HEK293 (cell line): Measurements from ENCODE around the gene SORBS2.

Experiments used
- CTCF ChIA-PET: fragments of 350-600 bp; formaldehyde crosslinking; extraction: SDS; loops from one replicate; lab custom pipeline; 2021; ENCODE audit warnings: antibody characterized with exemption; lab: Yijun Ruan, JAX
- POLR2A ChIA-PET: fragments of 300-600 bp; formaldehyde crosslinking; extraction: SDS; loops from one replicate; lab custom pipeline; 2020; ENCODE audit warnings: antibody characterized with exemption, inconsistent platforms; lab: Yijun Ruan, JAX
- H3K27ac ChIP-seq: fragments of 200-500 bp; sonication (Bioruptor generic); 2 replicates; pipeline ENCODE4 v1.5.1; 2014; ENCODE audit warnings: low read depth, low read length, control low read depth, inconsistent platforms; ENCODE audit errors: extremely low read depth
- H3K36me3 ChIP-seq, 2 experiments: fragments of 200-500 bp in 1 of 2; sonication (Bioruptor generic) in 1 of 2; 1 replicate in 1 of 2; 2 replicates in 1 of 2; pipeline ENCODE4 v1.5.1; 2014 to 2017; ENCODE audit warnings: inconsistent platforms in 2 of 2, low read length in 2 of 2; ENCODE audit not compliant: control insufficient read depth in 2 of 2, insufficient read depth in 1 of 2
- H3K4me1 ChIP-seq: fragments of 200-500 bp; sonication (Bioruptor generic); 2 replicates; pipeline ENCODE4 v1.5.1; 2014; ENCODE audit warnings: mild to moderate bottlenecking, low read length, inconsistent platforms; ENCODE audit not compliant: control insufficient read depth, insufficient read depth
- H3K4me3 ChIP-seq: 2 replicates; pipeline ENCODE4 v1.5.1; 2011; ENCODE audit warnings: low read depth, mild to moderate bottlenecking, control low read depth, low read length, moderate library complexity
- H3K9me3 ChIP-seq: fragments of 200-500 bp; sonication (Bioruptor generic); 2 replicates; pipeline ENCODE4 v1.5.1; 2014; ENCODE audit warnings: low read depth, low read length, inconsistent platforms; ENCODE audit not compliant: control insufficient read depth, insufficient read depth
- BCL11B ChIP-seq: fragments of 450-650 bp; formaldehyde crosslinking; IDR thresholded peaks from 2 replicates; pipeline ENCODE4 v1.5.1; 2016; ENCODE audit warnings: low read depth, missing biosample characterization, missing genetic modification characterization
- KLF9 ChIP-seq: fragments of 450-650 bp; formaldehyde crosslinking; IDR thresholded peaks from 2 replicates; pipeline ENCODE4 v1.5.1; 2016; ENCODE audit warnings: missing biosample characterization, missing genetic modification characterization, low read depth
- MZF1 ChIP-seq: fragments of 450-650 bp; formaldehyde crosslinking; IDR thresholded peaks from 2 replicates; pipeline ENCODE4 v1.5.1; 2017; ENCODE audit warnings: missing biosample characterization, missing genetic modification characterization, borderline replicate concordance
- OSR2 ChIP-seq: fragments of 450-650 bp; formaldehyde crosslinking; IDR thresholded peaks from 2 replicates; pipeline ENCODE4 v1.5.1; 2016; ENCODE audit warnings: missing biosample characterization, missing genetic modification characterization
- PRDM1 ChIP-seq: fragments of 450-650 bp; formaldehyde crosslinking; IDR thresholded peaks from 2 replicates; pipeline ENCODE4; 2016; ENCODE audit warnings: missing biosample characterization, missing genetic modification characterization
- PRDM4 ChIP-seq: fragments of 450-650 bp; formaldehyde crosslinking; IDR thresholded peaks from 2 replicates; pipeline ENCODE4 v1.5.1; 2017; ENCODE audit warnings: missing biosample characterization, missing genetic modification characterization
- PRDM6 ChIP-seq: fragments of 450-650 bp; formaldehyde crosslinking; IDR thresholded peaks from 2 replicates; pipeline ENCODE4 v1.5.1; 2017; ENCODE audit warnings: missing biosample characterization, missing genetic modification characterization
- SCRT2 ChIP-seq: fragments of 450-650 bp; formaldehyde crosslinking; IDR thresholded peaks from 2 replicates; pipeline ENCODE4 v1.5.1; 2016; ENCODE audit warnings: missing biosample characterization, missing genetic modification characterization
- SP3 ChIP-seq: fragments of 450-650 bp; formaldehyde crosslinking; IDR thresholded peaks from 2 replicates; pipeline ENCODE4 v1.5.1; 2016; ENCODE audit warnings: missing biosample characterization, missing genetic modification characterization
- TRIM28 ChIP-seq: IDR thresholded peaks from 2 replicates; pipeline ENCODE4 v1.6.1; 2011; ENCODE audit warnings: low read length, control low read depth, borderline replicate concordance
- ZBTB17 ChIP-seq: fragments of 450-650 bp; formaldehyde crosslinking; IDR thresholded peaks from 2 replicates; pipeline ENCODE4 v1.5.1; 2016; ENCODE audit warnings: missing biosample characterization, missing genetic modification characterization
- ZBTB20 ChIP-seq: fragments of 450-650 bp; formaldehyde crosslinking; IDR thresholded peaks from 2 replicates; pipeline ENCODE4 v1.5.1; 2016; ENCODE audit warnings: missing biosample characterization, missing genetic modification characterization
- ZFP3 ChIP-seq: fragments of 450-650 bp; formaldehyde crosslinking; IDR thresholded peaks from 2 replicates; pipeline ENCODE4 v1.5.1; 2016; ENCODE audit warnings: low read depth, missing biosample characterization, missing genetic modification characterization
- ZNF114 ChIP-seq: fragments of 450-650 bp; formaldehyde crosslinking; IDR thresholded peaks from 2 replicates; pipeline ENCODE4 v1.5.0; 2017; ENCODE audit warnings: missing biosample characterization, missing genetic modification characterization
- ZNF555 ChIP-seq: fragments of 450-650 bp; formaldehyde crosslinking; conservative IDR thresholded peaks from 2 replicates; pipeline ENCODE4 v1.5.1; 2017; ENCODE audit warnings: missing biosample characterization, mild to moderate bottlenecking, missing genetic modification characterization, inconsistent platforms
- ZNF560 ChIP-seq: fragments of 450-650 bp; formaldehyde crosslinking; IDR thresholded peaks from 2 replicates; pipeline ENCODE4 v1.5.1; 2017; ENCODE audit warnings: missing biosample characterization, missing genetic modification characterization, borderline replicate concordance
- ZNF600 ChIP-seq: fragments of 450-650 bp; formaldehyde crosslinking; IDR thresholded peaks from 2 replicates; pipeline ENCODE4 v1.5.1; 2016; ENCODE audit warnings: missing biosample characterization, missing genetic modification characterization
- ZNF629 ChIP-seq: fragments of 450-650 bp; formaldehyde crosslinking; IDR thresholded peaks from 2 replicates; pipeline ENCODE4 v1.5.1; 2017; ENCODE audit warnings: missing biosample characterization, missing genetic modification characterization
- ZNF677 ChIP-seq: fragments of 450-650 bp; IDR thresholded peaks from 2 replicates; pipeline ENCODE4 v1.5.0; 2018; ENCODE audit warnings: missing biosample characterization, mild to moderate bottlenecking, missing genetic modification characterization, moderate library complexity
- ZNF777 ChIP-seq: fragments of 450-650 bp; formaldehyde crosslinking; IDR thresholded peaks from 2 replicates; pipeline ENCODE4 v1.5.1; 2017; ENCODE audit warnings: missing biosample characterization, missing genetic modification characterization, borderline replicate concordance
- ZNF785 ChIP-seq: fragments of 450-650 bp; formaldehyde crosslinking; IDR thresholded peaks from 2 replicates; pipeline ENCODE4 v1.5.1; 2016; ENCODE audit warnings: missing biosample characterization, missing genetic modification characterization
- ZXDB ChIP-seq: fragments of 450-650 bp; formaldehyde crosslinking; IDR thresholded peaks from 2 replicates; pipeline ENCODE4 v1.5.1; 2016; ENCODE audit warnings: missing biosample characterization, missing genetic modification characterization

The SORBS2 gene

GRCh38 chr4:185849664-185850550 lies 37.9 kb upstream of the SORBS2 start:
- CTCF ChIA-PET = interaction anchor here (1.2 kb wide), 1 partner anchor 190 kb away, joined by 3 read pairs; no protein-coding TSS in a partner anchor
- H3K27ac ChIP-seq = no peak overlapping the region
- POLR2A ChIA-PET = no interaction called here

GRCh38 chr4:185847352-185848097 lies 35.5 kb upstream of the SORBS2 start:
- Histone ChIP-seq H3K9me3 (no peaks in the 10 kb centered on the region), H3K36me3 (no peaks in the 10 kb centered on the region), H3K27ac (0 out of 2 replicates have a peak overlapping the region, but pooled peaks have one; percentile 30), H3K4me1 (peaks cover 6% of the 10 kb centered on the region), H3K4me3 (no peak overlapping the region)
- ChIA-PET POLR2A (interaction anchor here (1.0 kb wide), 1 partner anchor 36 kb away, joined by 3 read pairs; the partner anchor contains the start of gene SORBS2), CTCF (interaction anchor here (0.7 to 1.2 kb wide), 2 partner anchors 54 to 174 kb away, joined by 3 read pairs; no protein-coding TSS in a partner anchor)
- TF ChIP-seq PRDM1 (tag by site-specific recombination) (0 out of 2 replicates have a peak, but pooled peaks have one; percentile 1), ZNF785 (tag by site-specific recombination) (no peak), ZNF629 (tag by site-specific recombination) (peak; percentile 48; the same call in 1 of the 2 replicates), ZBTB20 (tag by site-specific recombination) (peak; percentile 35; the same call in 1 of the 2 replicates), ZNF777 (no peak), SCRT2 (tag by site-specific recombination) (peak; percentile 86), TRIM28 (peak; percentile 51), ZNF600 (tag by site-specific recombination) (peak; percentile 71), ZBTB17 (tag by site-specific recombination) (peak; percentile 94)

More at GRCh38 chr4:185849664-185850550, 37.9 kb upstream of the SORBS2 start:
- Histone ChIP-seq H3K36me3 (no peaks in the 10 kb centered on the region), H3K4me1 (peaks cover 6% of the 10 kb centered on the region), H3K4me3 (no peak overlapping the region), H3K9me3 (no peaks in the 10 kb centered on the region)
- TF ChIP-seq KLF9 (tag by site-specific recombination) = no peak
- TF ChIP-seq BCL11B (tag by site-specific recombination) = no peak
- no peak for TF ChIP-seq SCRT2 (tag by site-specific recombination)
- TF ChIP-seq ZNF560 = no peak
- no peak for TF ChIP-seq ZNF114 (tag by site-specific recombination)
- TF ChIP-seq ZNF677 (tag by site-specific recombination) = no peak

- no peak overlapping the region for H3K4me3 ChIP-seq
- ChIA-PET CTCF (interaction anchor here (1.2 kb wide), 1 partner anchor 175 kb away, joined by 3 read pairs; no protein-coding TSS in a partner anchor), POLR2A (interaction anchor here (1.0 kb wide), 1 partner anchor 35 kb away, joined by 3 read pairs; the partner anchor contains the start of gene SORBS2)
- peaks cover 6% of the 10 kb centered on the region for H3K4me1 ChIP-seq
- H3K9me3 ChIP-seq = no peaks in the 10 kb centered on the region
- no peak overlapping the region for H3K27ac ChIP-seq
- no peaks in the 10 kb centered on the region for H3K36me3 ChIP-seq
- TF ChIP-seq ZFP3 (tag by site-specific recombination) (no peak), MZF1 (tag by site-specific recombination) (peak; percentile 15; the same call in 1 of the 2 replicates), ZNF555 (tag by site-specific recombination) (no peak), SP3 (tag by site-specific recombination) (no peak), OSR2 (tag by site-specific recombination) (peak; percentile 64; the same call in 1 of the 2 replicates), ZXDB (tag by site-specific recombination) (peak; percentile 20; the same call in 1 of the 2 replicates), PRDM4 (tag by site-specific recombination) (0 out of 2 replicates have a peak, but pooled peaks have one; percentile 15), ZBTB17 (tag by site-specific recombination) (no peak), PRDM6 (tag by site-specific recombination) (peak; percentile 67)
These were observed 34.6 kb upstream of the SORBS2 start for GRCh38 chr4:185846505-185847150.
